DND-41 (cell line): ENCODE data around the gene ROBO2.

Experiments used
- CTCF ChIP-seq: IDR thresholded peaks from 2 replicates; pipeline ENCODE4 v1.5.1; 2012; ENCODE audit warnings: borderline replicate concordance, low read length, moderate library complexity, mild to moderate bottlenecking; ENCODE audit not compliant: poor library complexity, severe bottlenecking; ENCODE audit errors: extremely low read depth
- EZH2 ChIP-seq: IDR thresholded peaks from 3 replicates; pipeline ENCODE4 v1.6.1; 2012; ENCODE audit warnings: borderline replicate concordance, low read depth, mild to moderate bottlenecking, moderate library complexity, low read length, inconsistent platforms; ENCODE audit not compliant: severe bottlenecking

- TF ChIP-seq CTCF: no peak
- no peak for TF ChIP-seq EZH2
Measured at GRCh38 chr3:77467702-77468625, 428.1 kb downstream of the ROBO2 start.
